K562 (cell line): Measurements from ENCODE around the gene FTO. TPM values are rescaled to one million over a fixed set of nuclear protein-coding genes. Genes with fewer than 3 reads are reported as not detected.

Source experiments
- ATAC-seq: fragments of 200-7000 bp; cut with Tn5 transposase; 3 replicates; pipeline ENCODE4 v1.9.1; 2020; ENCODE audit warnings: moderate library complexity
- BruUV-seq: library from RNA; stranded (reverse); fragments of 400-500 nt; replicated peaks from 2 replicates; lab custom pipeline; 2021; lab: Mats Ljungman, UMichigan
- CTCF ChIA-PET: fragments of 300-600 bp; formaldehyde crosslinking; extraction: SDS; loops from one replicate; lab custom pipeline; 2021; ENCODE audit warnings: low intra/inter-chr PET ratio; lab: Yijun Ruan, JAX
- POLR2A ChIA-PET: fragments of 300-600, 350-650 bp; sonication (Branson Sonifier 250); formaldehyde crosslinking; extraction: SDS; loops from one replicate; lab custom pipeline; 2021; ENCODE audit warnings: antibody characterized with exemption, inconsistent platforms; lab: Yijun Ruan, JAX
- DNase-seq, 4 experiments: peaks; one replicate each; pipeline versions ENCODE4 v3.0.0 to v3.0.0-alpha.2; 2011 to 2018; ENCODE audit warnings: low spot score in 3 of 4, mixed read lengths in 3 of 4; ENCODE audit errors: extremely low read depth in 1 of 4
- FAIRE-seq: peaks from 2 replicates; lab custom pipeline; 2011; peaks lifted over from hg19 to GRCh38; lab: Jason Lieb, UNC
- H2AFZ ChIP-seq: 2 replicates; pipeline ENCODE4 v1.6.0; 2011; ENCODE audit warnings: low read depth, low read length, control low read depth, inconsistent platforms
- H3K27ac ChIP-seq: fragments of 200-600 bp; 3 replicates; pipeline ENCODE4 v1.8.0; 2011; ENCODE audit warnings: low read depth, mild to moderate bottlenecking, control low read depth, inconsistent platforms, low read length, moderate library complexity, mixed read lengths; ENCODE audit errors: extremely low read depth
- H3K27me3 ChIP-seq, 2 experiments: fragments of 300-600 bp in 1 of 2; 2 replicates in 1 of 2; 3 replicates in 1 of 2; pipeline versions ENCODE4 v1.6.0 to v1.8.0; 2011; ENCODE audit warnings: inconsistent platforms in 2 of 2, low read length in 2 of 2, mild to moderate bottlenecking in 1 of 2, mixed read lengths in 1 of 2, moderate library complexity in 1 of 2; ENCODE audit not compliant: control insufficient read depth in 2 of 2, insufficient read depth in 2 of 2
- H3K36me3 ChIP-seq: fragments of 300-600 bp; 3 replicates; pipeline ENCODE4 v1.8.0; 2011; ENCODE audit warnings: mild to moderate bottlenecking, low read length, inconsistent platforms; ENCODE audit not compliant: control insufficient read depth, insufficient read depth
- H3K4me1 ChIP-seq, 2 experiments: fragments of 200-600 bp in 1 of 2; replicated peaks in 1 of 2; 2 replicates in 1 of 2; 3 replicates in 1 of 2; pipeline versions ENCODE4 v1.5.1 to v1.8.0; 2011; ENCODE audit warnings: inconsistent platforms in 2 of 2, low read length in 2 of 2, mild to moderate bottlenecking in 1 of 2, mixed read lengths in 1 of 2, moderate library complexity in 1 of 2; ENCODE audit not compliant: control insufficient read depth in 2 of 2, insufficient read depth in 2 of 2
- H3K4me2 ChIP-seq: 2 replicates; pipeline ENCODE4 v1.6.1; 2011; ENCODE audit warnings: low read length, control low read depth, inconsistent platforms, mixed read lengths; ENCODE audit not compliant: insufficient read depth
- H3K4me3 ChIP-seq: fragments of 200-600 bp; sonication (generic), shearing (Covaris generic); 2 replicates; pipeline ENCODE4 v1.5.1; 2016; ENCODE audit warnings: control low read depth, inconsistent platforms
- H3K79me2 ChIP-seq: fragments of 200-600 bp; 3 replicates; pipeline ENCODE4 v1.8.0; 2011; ENCODE audit warnings: low read length, inconsistent platforms; ENCODE audit not compliant: control insufficient read depth, insufficient read depth
- H3K9ac ChIP-seq, 2 experiments: 2 replicates each; pipeline versions ENCODE4 v1.6.0 to v1.6.1; 2011; ENCODE audit warnings: low read depth in 2 of 2, low read length in 2 of 2, control low read depth in 1 of 2, inconsistent platforms in 1 of 2, mild to moderate bottlenecking in 1 of 2, mixed read lengths in 1 of 2; ENCODE audit not compliant: insufficient read depth in 1 of 2
- H3K9me1 ChIP-seq: one replicate; pipeline ENCODE4 v1.6.0; 2011; ENCODE audit warnings: inconsistent platforms, mild to moderate bottlenecking, low read length, moderate library complexity; ENCODE audit not compliant: control insufficient read depth, insufficient read depth
- H3K9me3 ChIP-seq: replicated peaks from 2 replicates; pipeline ENCODE4 v1.5.1; 2011; ENCODE audit warnings: low read depth, low read length, inconsistent platforms; ENCODE audit not compliant: control insufficient read depth, insufficient read depth
- H4K20me1 ChIP-seq: replicated peaks from 2 replicates; pipeline ENCODE4 v1.6.1; 2011; ENCODE audit warnings: low read length, inconsistent platforms, mixed read lengths; ENCODE audit not compliant: control insufficient read depth, insufficient read depth
- HDAC8 ChIP-seq: fragments of 450-650 bp; IDR thresholded peaks from 2 replicates; pipeline ENCODE4 v1.6.1; 2016; ENCODE audit warnings: mild to moderate bottlenecking, missing genetic modification characterization, moderate library complexity, missing compliant biosample characterization
- KLF16 ChIP-seq: IDR thresholded peaks from 2 replicates; pipeline ENCODE4 v1.6.1; 2016; ENCODE audit warnings: antibody characterized with exemption
- PTBP1 ChIP-seq: fragments of 200-400 bp; formaldehyde crosslinking; IDR thresholded peaks from 2 replicates; pipeline ENCODE4 v1.6.1; 2017; ENCODE audit warnings: low read depth, low read length
- SRSF1 ChIP-seq: fragments of 200-400 bp; formaldehyde crosslinking; IDR thresholded peaks from 2 replicates; pipeline ENCODE4 v1.6.1; 2017; ENCODE audit warnings: mild to moderate bottlenecking, low read depth, low read length, moderate library complexity
- ZNF282 ChIP-seq: sonication (generic); formaldehyde crosslinking; IDR thresholded peaks from 2 replicates; pipeline ENCODE4 v1.8.1; 2023; ENCODE audit warnings: missing genetic modification reagents
- ZNF316 ChIP-seq: fragments of 450-650 bp; IDR thresholded peaks from 2 replicates; pipeline ENCODE4 v1.6.1; 2016
- ZNF586 ChIP-seq: fragments of 450-650 bp; formaldehyde crosslinking; conservative IDR thresholded peaks from 2 replicates; pipeline ENCODE4 v1.4.0; 2020; ENCODE audit warnings: mild to moderate bottlenecking, moderate library complexity
- whole genome bisulfite sequencing: fragments of 100-300 bp; shearing (Covaris generic); methylation state at CpG from one replicate; pipeline ENCODE4 v1.1.6; 2016; ENCODE audit warnings: low coverage, mixed read lengths; ENCODE audit not compliant: insufficient coverage; ENCODE audit errors: missing lambda C conversion rate; 5-methylcytosine and 5-hydroxymethylcytosine counted together
- in situ Hi-C: fragments of 300-500 bp; cut with MboI; formaldehyde crosslinking; loops from 4 replicates; pipeline ENCODE4 v1.15.0; 2018; ENCODE audit warnings: inconsistent platforms, mixed read lengths
- intact Hi-C: fragments of 100-400 bp; cut with micrococcal nuclease; formaldehyde crosslinking; loops from 2 replicates; pipeline ENCODE4 v1.14.2; 2022
- polyA plus RNA-seq, 8 experiments: library from polyadenylated mRNA; depleted of rRNA in 4 of 8; stranded (reverse) in 5 of 8; unstranded in 3 of 8; fragments of >200 nt; fragmentation: Nextera tagmentation in 2 of 8; fragmentation: Illumina TruSeq in 1 of 8; extraction: Ambion mirVana in 2 of 8; extraction: Trizol in 1 of 8; gene quantifications; 2 replicates each; pipeline versions ENCODE4 v1.2.1 to v1.2.3, GENCODE V29; 2011 to 2014; ENCODE audit warnings: inconsistent platforms in 1 of 8, missing spikeins in 1 of 8
- total RNA-seq, 7 experiments: library from RNA; depleted of rRNA in 6 of 7; stranded (reverse); fragments of >200 nt in 6 of 7; fragmentation: Illumina TruSeq in 2 of 7; extraction: Trizol in 2 of 7; gene quantifications; 2 replicates each; pipeline versions ENCODE4 v1.2.1 to v1.2.3, GENCODE V29; 2011 to 2021; ENCODE audit warnings: low replicate concordance in 1 of 7

The FTO gene
- total and polyA plus RNA-seq, 9 of the 15 experiments (the other 6 are each of a cell fraction or from before 2014, with no cell fraction given): 11.3 to 27.7 (median 25.5) TPM

DNA sequence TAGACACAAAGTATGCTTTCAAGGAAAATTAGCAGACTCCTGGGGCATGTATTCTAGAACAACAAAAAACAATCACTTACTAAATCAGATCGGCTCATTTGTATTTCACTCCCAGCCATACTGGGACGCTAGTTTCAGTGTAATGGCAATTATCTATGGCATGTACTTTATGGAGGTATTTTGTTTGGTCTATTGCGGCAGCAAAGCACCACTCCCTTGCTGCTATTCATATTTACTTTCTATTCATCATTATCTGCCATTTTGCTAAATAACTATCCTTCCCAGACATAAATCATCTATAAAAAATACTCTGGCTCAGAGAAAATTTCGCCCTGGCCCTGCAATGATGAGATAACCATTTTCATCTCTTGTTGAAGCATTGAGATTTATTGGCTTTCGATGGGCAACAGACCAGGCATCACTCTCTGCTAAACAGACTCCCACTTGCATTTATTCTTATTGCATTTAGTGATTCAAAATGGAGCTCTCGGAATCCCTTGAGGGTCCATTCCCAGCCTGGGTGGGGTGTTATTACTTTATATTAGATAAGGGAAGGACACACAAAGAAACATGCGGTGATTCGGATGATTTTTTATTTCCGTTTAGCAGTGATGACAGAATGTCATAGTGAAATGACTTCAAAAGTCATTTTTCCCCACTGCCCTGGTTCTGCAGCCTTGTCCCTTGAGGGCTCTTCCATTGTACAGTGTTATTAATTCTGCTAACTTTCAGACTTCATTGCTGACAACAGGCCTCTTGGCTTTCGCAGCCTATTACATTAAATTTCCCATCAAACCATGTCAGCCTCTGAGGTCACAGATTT lies 356.9 kb downstream of the FTO start:
- no peak overlapping the region for H3K4me3 ChIP-seq
- H4K20me1 ChIP-seq: no peaks in the 10 kb centered on the region
- intact Hi-C loops: no loop called here
- no peak for ATAC-seq
- H3K79me2 ChIP-seq: no peaks in the 10 kb centered on the region
- ChIA-PET POLR2A (no interaction called here), CTCF (no interaction called here)
- DNase-seq: no peak
- 30% methylated on average over 10 of the region's 10 CpGs for WGBS
- no peak for FAIRE-seq
- no peaks in the 10 kb centered on the region for H3K9me1 ChIP-seq
- H3K4me2 ChIP-seq: no peak overlapping the region
- no TSS peak for BruUV-seq
- no peak overlapping the region for H3K27ac ChIP-seq
- H2AFZ ChIP-seq: no peak overlapping the region
- H3K9ac ChIP-seq: no peak overlapping the region
- H3K36me3 ChIP-seq: no peaks in the 10 kb centered on the region
- TF ChIP-seq ZNF586 (CRISPR knock-in tag) (no peak), ZNF282 (CRISPR knock-in tag) (no peak), SRSF1 (no peak), HDAC8 (tag) (no peak), PTBP1 (no peak), KLF16 (no peak), ZNF316 (no peak)
- no peaks in the 10 kb centered on the region for H3K4me1 ChIP-seq
- in situ Hi-C loops: no loop called here
- peaks cover 0 to 2% of the 10 kb centered on the region in 2 experiments; a peak in 2 of 5 replicates for H3K27me3 ChIP-seq
- no peaks in the 10 kb centered on the region for H3K9me3 ChIP-seq
